ENCODE data around the gene ICAM1.

DNA sequence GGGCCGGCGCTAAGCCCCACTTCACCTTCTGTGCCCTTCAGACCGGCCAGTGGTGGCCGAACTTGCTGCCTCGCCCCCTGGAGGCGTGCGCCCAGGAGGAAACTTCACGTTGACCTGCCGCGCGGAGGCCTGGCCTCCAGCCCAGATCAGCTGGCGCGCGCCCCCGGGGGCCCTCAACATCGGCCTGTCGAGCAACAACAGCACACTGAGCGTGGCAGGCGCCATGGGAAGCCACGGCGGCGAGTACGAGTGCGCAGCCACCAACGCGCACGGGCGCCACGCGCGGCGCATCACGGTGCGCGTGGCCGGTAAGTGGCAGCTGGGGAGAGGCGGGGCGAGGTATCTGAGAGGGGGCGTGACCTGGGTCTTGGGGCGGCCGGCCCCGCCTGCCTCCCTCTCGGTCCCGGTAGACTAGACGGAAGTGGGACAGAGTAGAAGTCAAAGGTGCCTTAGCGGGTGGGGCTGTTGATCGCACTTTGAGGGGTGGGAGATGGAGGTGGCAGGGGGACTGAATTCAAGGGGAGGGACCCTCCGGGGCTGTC is 24.5 kb downstream of the ICAM1 start:
- TF ChIP-seq, protein P1, sequence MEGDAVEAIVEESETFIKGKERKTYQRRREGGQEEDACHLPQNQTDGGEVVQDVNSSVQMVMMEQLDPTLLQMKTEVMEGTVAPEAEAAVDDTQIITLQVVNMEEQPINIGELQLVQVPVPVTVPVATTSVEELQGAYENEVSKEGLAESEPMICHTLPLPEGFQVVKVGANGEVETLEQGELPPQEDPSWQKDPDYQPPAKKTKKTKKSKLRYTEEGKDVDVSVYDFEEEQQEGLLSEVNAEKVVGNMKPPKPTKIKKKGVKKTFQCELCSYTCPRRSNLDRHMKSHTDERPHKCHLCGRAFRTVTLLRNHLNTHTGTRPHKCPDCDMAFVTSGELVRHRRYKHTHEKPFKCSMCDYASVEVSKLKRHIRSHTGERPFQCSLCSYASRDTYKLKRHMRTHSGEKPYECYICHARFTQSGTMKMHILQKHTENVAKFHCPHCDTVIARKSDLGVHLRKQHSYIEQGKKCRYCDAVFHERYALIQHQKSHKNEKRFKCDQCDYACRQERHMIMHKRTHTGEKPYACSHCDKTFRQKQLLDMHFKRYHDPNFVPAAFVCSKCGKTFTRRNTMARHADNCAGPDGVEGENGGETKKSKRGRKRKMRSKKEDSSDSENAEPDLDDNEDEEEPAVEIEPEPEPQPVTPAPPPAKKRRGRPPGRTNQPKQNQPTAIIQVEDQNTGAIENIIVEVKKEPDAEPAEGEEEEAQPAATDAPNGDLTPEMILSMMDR (optimal IDR thresholded peaks at IDR 0.05 in 1 of 3, IDR thresholded peaks at IDR 0.05 in 1 of 3, conservative IDR thresholded peaks at IDR 0.05 in 1 of 3; ENCODE audit: extremely low read depth in 1 of 3, insufficient read depth in 2 of 3, low read length in 3 of 3): no peak
- TF ChIP-seq EZH2 (IDR thresholded peaks at IDR 0.05; ENCODE audit: low read length): no peak
